DND-41 (cell line): ENCODE results near the gene PSTPIP2.

ENCODE experiments used
- CTCF ChIP-seq: IDR thresholded peaks from 2 replicates; pipeline ENCODE4 v1.5.1; 2012; ENCODE audit warnings: borderline replicate concordance, low read length, moderate library complexity, mild to moderate bottlenecking; ENCODE audit not compliant: poor library complexity, severe bottlenecking; ENCODE audit errors: extremely low read depth
- EZH2 ChIP-seq: IDR thresholded peaks from 3 replicates; pipeline ENCODE4 v1.6.1; 2012; ENCODE audit warnings: borderline replicate concordance, low read depth, mild to moderate bottlenecking, moderate library complexity, low read length, inconsistent platforms; ENCODE audit not compliant: severe bottlenecking

- TF ChIP-seq CTCF = no peak
- TF ChIP-seq EZH2 = no peak
These were observed 16.9 kb downstream of the PSTPIP2 start for GRCh38 chr18:46054956-46055837.
